NCI-H1092 treated with DMSO at 0.1 percent for 48 hours (cell line): ENCODE results near the gene HTR1D.

Experiments used
- DNase-seq: peaks from one replicate; lab custom pipeline; 2025; lab: John Stamatoyannopoulos, UW

HTR1D gene

GRCh38 chr1:23150125-23150524 lies 67.2 kb downstream of the HTR1D start:
- no peak for DNase-seq

- no peak for DNase-seq
Measured at GRCh38 chr1:23149114-23149513, 68.2 kb downstream of the HTR1D start.

GRCh38 chr1:23148084-23148483 lies 69.2 kb downstream of the HTR1D start:
- no peak for DNase-seq
